K562 (cell line): ENCODE data around the gene BAIAP2. TPM values are rescaled to one million over a fixed set of nuclear protein-coding genes. Genes with fewer than 3 reads are reported as not detected.

Source experiments
- CTCFL ChIP-seq: IDR thresholded peaks from 2 replicates; pipeline ENCODE4 v1.6.1; 2011; ENCODE audit warnings: borderline replicate concordance, low read depth, mild to moderate bottlenecking, moderate library complexity, low read length; ENCODE audit not compliant: insufficient read depth, poor library complexity, severe bottlenecking
- FOXP1 ChIP-seq: sonication (generic); formaldehyde crosslinking; IDR thresholded peaks from 2 replicates; pipeline ENCODE4 v1.8.0; 2022; ENCODE audit warnings: mild to moderate bottlenecking, missing genetic modification reagents
- KDM4B ChIP-seq, 2 experiments: fragments of 450-650 bp in 1 of 2; sonication (generic) in 1 of 2; IDR thresholded peaks; 2 replicates each; pipeline ENCODE4 v1.6.1; 2016 to 2017; ENCODE audit warnings: borderline replicate concordance in 2 of 2, antibody characterized with exemption in 1 of 2, low read depth in 1 of 2, mild to moderate bottlenecking in 1 of 2
- PHB ChIP-seq: fragments of 250-450 bp; sonication (Bioruptor Pico); IDR thresholded peaks from 2 replicates; pipeline ENCODE4 v1.5.0; 2021
- PTRF ChIP-seq: fragments of 450-650 bp; IDR thresholded peaks from 2 replicates; pipeline ENCODE4 v1.6.1; 2016; ENCODE audit warnings: mild to moderate bottlenecking, missing genetic modification characterization, missing compliant biosample characterization
- RFX1 ChIP-seq: fragments of 450-650 bp; IDR thresholded peaks from 2 replicates; pipeline ENCODE4 v1.6.1; 2016; ENCODE audit warnings: mild to moderate bottlenecking, moderate library complexity
- SMARCA4 ChIP-seq: fragments of 450-650 bp; IDR thresholded peaks from 2 replicates; pipeline ENCODE4 v1.6.1; 2016
- THAP12 ChIP-seq: fragments of 250-450 bp; sonication (Bioruptor Pico); IDR thresholded peaks from 2 replicates; pipeline ENCODE4 v1.9.0; 2021; ENCODE audit warnings: mild to moderate bottlenecking, inconsistent platforms
- ZNF407 ChIP-seq: fragments of 450-650 bp; IDR thresholded peaks from 2 replicates; pipeline ENCODE4 v1.6.1; 2016; ENCODE audit warnings: low read depth
- ZNF518B ChIP-seq: fragments of 250-450 bp; sonication (Bioruptor Pico); IDR thresholded peaks from 2 replicates; pipeline ENCODE4 v1.5.0; 2021; ENCODE audit warnings: mild to moderate bottlenecking, moderate library complexity
- polyA plus RNA-seq, 8 experiments: library from polyadenylated mRNA; depleted of rRNA in 4 of 8; stranded (reverse) in 5 of 8; unstranded in 3 of 8; fragments of >200 nt; fragmentation: Nextera tagmentation in 2 of 8; fragmentation: Illumina TruSeq in 1 of 8; extraction: Ambion mirVana in 2 of 8; extraction: Trizol in 1 of 8; gene quantifications; 2 replicates each; pipeline versions ENCODE4 v1.2.1 to v1.2.3, GENCODE V29; 2011 to 2014; ENCODE audit warnings: inconsistent platforms in 1 of 8, missing spikeins in 1 of 8
- total RNA-seq, 7 experiments: library from RNA; depleted of rRNA in 6 of 7; stranded (reverse); fragments of >200 nt in 6 of 7; fragmentation: Illumina TruSeq in 2 of 7; extraction: Trizol in 2 of 7; gene quantifications; 2 replicates each; pipeline versions ENCODE4 v1.2.1 to v1.2.3, GENCODE V29; 2011 to 2021; ENCODE audit warnings: low replicate concordance in 1 of 7

Gene BAIAP2
- total and polyA plus RNA-seq, 9 of the 15 experiments (the other 6 are each of a cell fraction or from before 2014, with no cell fraction given) = 2.3 to 51.6 (median 18.4) TPM

- no peak for TF ChIP-seq ZNF407
- no peak for TF ChIP-seq THAP12 (CRISPR knock-in tag)
- peak; percentile 97 for TF ChIP-seq CTCFL
- no peak for TF ChIP-seq PTRF (tag)
- TF ChIP-seq SMARCA4 = peak; percentile 69
- no peak for TF ChIP-seq KDM4B (IDR thresholded peaks at IDR 0.05; ENCODE audit: borderline replicate concordance in 2 of 2, low read depth in 1 of 2)
- TF ChIP-seq RFX1 = no peak
- 0 out of 2 replicates have a peak, but pooled peaks have one; percentile 41 for TF ChIP-seq FOXP1
- TF ChIP-seq ZNF518B (CRISPR knock-in tag) = no peak
- TF ChIP-seq PHB (CRISPR knock-in tag) = no peak
These were observed 62.4 kb downstream of the BAIAP2 start (continued) for GRCh38 chr17:81097134-81097942.
